HFF-Myc (cell line): ENCODE data around the gene R3HDM2.
A peak's percentile ranks its signal among the peaks of the same experiment; 100 is the strongest.
"Not testable (repeated sequence)": the region's sequence is repeated elsewhere in the genome, so short reads cannot be mapped to it uniquely, and the experiment has no call there.

Source experiments
- DNase-seq: peaks from one replicate; pipeline ENCODE4 v3.0.0-alpha.2; 2011; ENCODE audit warnings: low read depth; ENCODE audit errors: extremely low read depth
- H3K4me3 ChIP-seq: replicated peaks from 2 replicates; pipeline ENCODE4 v1.5.1; 2011; ENCODE audit warnings: low read depth, mild to moderate bottlenecking, control low read depth, low read length
- CTCF ChIP-seq: IDR thresholded peaks from 2 replicates; pipeline ENCODE4 v1.5.1; 2012; ENCODE audit warnings: mild to moderate bottlenecking, low read depth, low read length, control low read depth; ENCODE audit errors: missing control alignments

Gene R3HDM2

GRCh38 chr12:57431654-57432188 is 878 bp upstream of the R3HDM2 start:
- TF ChIP-seq CTCF, result no peak
- no peak overlapping the region for H3K4me3 ChIP-seq
- DNase-seq, result no peak

GRCh38 chr12:57430112-57430930 is 522 bp downstream of the R3HDM2 start:
- no peak for DNase-seq
- H3K4me3 ChIP-seq, result peak overlapping the region; percentile 70
- TF ChIP-seq CTCF, result no peak

GRCh38 chr12:57429473-57430111 is 1.3 kb downstream of the R3HDM2 start:
- no peak for DNase-seq
- TF ChIP-seq CTCF, result no peak
- peak overlapping the region; percentile 70 for H3K4me3 ChIP-seq

- no peak for DNase-seq
- no peak for TF ChIP-seq CTCF
- peak overlapping the region; percentile 70 for H3K4me3 ChIP-seq
These were observed 1.9 kb downstream of the R3HDM2 start for GRCh38 chr12:57428965-57429364.

- DNase-seq, H3K4me3 ChIP-seq: not testable (repeated sequence)
These were observed 3.9 kb downstream of the R3HDM2 start for GRCh38 chr12:57426948-57427347.

- no peak for TF ChIP-seq CTCF
- H3K4me3 ChIP-seq, result no peak overlapping the region
- no peak for DNase-seq
These were observed 10.4 kb downstream of the R3HDM2 start for GRCh38 chr12:57420482-57420881.

GRCh38 chr12:57419495-57419894 is 11.3 kb downstream of the R3HDM2 start:
- no peak overlapping the region for H3K4me3 ChIP-seq
- no peak for DNase-seq
- no peak for TF ChIP-seq CTCF
